ENCODE data around the gene ARPC1A.
"Not testable (repeated sequence)": the region's sequence is repeated elsewhere in the genome, so short reads cannot be mapped to it uniquely, and the experiment has no call there.

Gene ARPC1A

GRCh38 chr7:99289185-99289584 is 36.5 kb upstream of the ARPC1A start:
- no peak overlapping the region for H4K8ac ChIP-seq (ENCODE audit: low read depth, low read length)
- H2BK15ac ChIP-seq (ENCODE audit: low read length): no peak overlapping the region
- H3K9ac ChIP-seq (ENCODE audit: low read depth, low read length, poor library complexity): peak overlapping the region; percentile 30
- H2BK12ac ChIP-seq (ENCODE audit: low read length): no peak overlapping the region
- no peak overlapping the region for H2AK5ac ChIP-seq (ENCODE audit: low read depth, low read length)
- no peak overlapping the region for H3K4me3 ChIP-seq (ENCODE audit: low read length in 2 of 2)
- H3K36me3 ChIP-seq (replicated peaks in 1 of 2; ENCODE audit: control insufficient read depth in 2 of 2, insufficient read depth in 2 of 2, low read length in 2 of 2): no peaks in the 10 kb centered on the region
- no peak overlapping the region for H2BK120ac ChIP-seq (ENCODE audit: low read depth, low read length)
- H3K79me1 ChIP-seq (ENCODE audit: low read depth, low read length): no peaks in the 10 kb centered on the region
- no peaks in the 10 kb centered on the region for H3K27me3 ChIP-seq (ENCODE audit: control insufficient read depth in 3 of 3, insufficient read depth in 3 of 3, low read depth in 1 of 3, low read length in 3 of 3)
- WGBS, 2 donors (ENCODE audit: extremely low coverage in 2 of 2, insufficient read length in 2 of 2, insufficient replicate concordance in 1 of 2): no CpG with 5 or more reads among the region's 9 CpGs
- no peak overlapping the region for H3K27ac ChIP-seq (replicated peaks; ENCODE audit: low read length)
- H4K91ac ChIP-seq (ENCODE audit: low read depth, low read length, poor library complexity): no peak overlapping the region
- no peak for DNase-seq (ENCODE audit: low spot score)
- no peak overlapping the region for H3K14ac ChIP-seq (ENCODE audit: low read length)
- H3K9me3 ChIP-seq (replicated peaks in 1 of 2; ENCODE audit: control insufficient read depth in 2 of 2, insufficient read depth in 1 of 2, low read depth in 1 of 2, low read length in 2 of 2): no peaks in the 10 kb centered on the region
- H2BK5ac ChIP-seq (ENCODE audit: low read length): no peak overlapping the region
- H2AFZ ChIP-seq (ENCODE audit: low read length): no peak overlapping the region
- no peaks in the 10 kb centered on the region for H3K4me1 ChIP-seq (ENCODE audit: control insufficient read depth in 2 of 2, insufficient read depth in 1 of 2, low read depth in 1 of 2, low read length in 2 of 2)
- peak overlapping the region; percentile 52 for H3K18ac ChIP-seq (ENCODE audit: low read length)
- no peak overlapping the region for H3K4ac ChIP-seq (ENCODE audit: low read length)
- no peak overlapping the region for H3K4me2 ChIP-seq (ENCODE audit: insufficient read depth, low read length, poor library complexity, severe bottlenecking)
- H3K23ac ChIP-seq (ENCODE audit: low read depth, low read length, poor library complexity): no peak overlapping the region

- not testable (repeated sequence) for H2BK120ac ChIP-seq (ENCODE audit: low read depth, low read length); H3K4me1 ChIP-seq (ENCODE audit: control insufficient read depth in 2 of 2, insufficient read depth in 1 of 2, low read depth in 1 of 2, low read length in 2 of 2); H3K14ac ChIP-seq (ENCODE audit: low read length); DNase-seq (ENCODE audit: low spot score); H3K36me3 ChIP-seq (replicated peaks in 1 of 2; ENCODE audit: control insufficient read depth in 2 of 2, insufficient read depth in 2 of 2, low read length in 2 of 2); H3K9me3 ChIP-seq (replicated peaks in 1 of 2; ENCODE audit: control insufficient read depth in 2 of 2, insufficient read depth in 1 of 2, low read depth in 1 of 2, low read length in 2 of 2); H3K4me2 ChIP-seq (ENCODE audit: insufficient read depth, low read length, poor library complexity, severe bottlenecking); H3K4ac ChIP-seq (ENCODE audit: low read length); H3K27ac ChIP-seq (replicated peaks; ENCODE audit: low read length); H2AK5ac ChIP-seq (ENCODE audit: low read depth, low read length); H2BK12ac ChIP-seq (ENCODE audit: low read length); H2BK5ac ChIP-seq (ENCODE audit: low read length); H4K8ac ChIP-seq (ENCODE audit: low read depth, low read length); H3K18ac ChIP-seq (ENCODE audit: low read length); H4K91ac ChIP-seq (ENCODE audit: low read depth, low read length, poor library complexity); H2AFZ ChIP-seq (ENCODE audit: low read length); H3K79me1 ChIP-seq (ENCODE audit: low read depth, low read length); H3K9ac ChIP-seq (ENCODE audit: low read depth, low read length, poor library complexity); H2BK15ac ChIP-seq (ENCODE audit: low read length); H3K4me3 ChIP-seq (ENCODE audit: low read length in 2 of 2); H3K23ac ChIP-seq (ENCODE audit: low read depth, low read length, poor library complexity); H3K27me3 ChIP-seq (ENCODE audit: control insufficient read depth in 3 of 3, insufficient read depth in 3 of 3, low read depth in 1 of 3, low read length in 3 of 3)
- WGBS, 2 donors (ENCODE audit: extremely low coverage in 2 of 2, insufficient read length in 2 of 2, insufficient replicate concordance in 1 of 2): no CpG with 5 or more reads among the region's 3 CpGs
These were observed 35.5 kb upstream of the ARPC1A start for GRCh38 chr7:99290148-99290547.

GRCh38 chr7:99290980-99291607 is 34.6 kb upstream of the ARPC1A start:
- no peak overlapping the region for H3K27ac ChIP-seq (replicated peaks; ENCODE audit: low read length)
- H3K18ac ChIP-seq (ENCODE audit: low read length): no peak overlapping the region
- no peak overlapping the region for H3K23ac ChIP-seq (ENCODE audit: low read depth, low read length, poor library complexity)
- H3K4me3 ChIP-seq (ENCODE audit: low read length in 2 of 2): no peak overlapping the region
- DNase-seq (ENCODE audit: low spot score): no peak
- H4K91ac ChIP-seq (ENCODE audit: low read depth, low read length, poor library complexity): no peak overlapping the region
- H2BK12ac ChIP-seq (ENCODE audit: low read length): no peak overlapping the region
- no peaks in the 10 kb centered on the region for H3K36me3 ChIP-seq (replicated peaks in 1 of 2; ENCODE audit: control insufficient read depth in 2 of 2, insufficient read depth in 2 of 2, low read length in 2 of 2)
- WGBS, 2 donors (ENCODE audit: extremely low coverage in 2 of 2, insufficient read length in 2 of 2, insufficient replicate concordance in 1 of 2): no CpG with 5 or more reads among the region's 10 CpGs
- no peaks in the 10 kb centered on the region for H3K9me3 ChIP-seq (replicated peaks in 1 of 2; ENCODE audit: control insufficient read depth in 2 of 2, insufficient read depth in 1 of 2, low read depth in 1 of 2, low read length in 2 of 2)
- no peak overlapping the region for H3K4ac ChIP-seq (ENCODE audit: low read length)
- H3K14ac ChIP-seq (ENCODE audit: low read length): no peak overlapping the region
- no peaks in the 10 kb centered on the region for H3K27me3 ChIP-seq (ENCODE audit: control insufficient read depth in 3 of 3, insufficient read depth in 3 of 3, low read depth in 1 of 3, low read length in 3 of 3)
- no peak overlapping the region for H2BK120ac ChIP-seq (ENCODE audit: low read depth, low read length)
- no peak overlapping the region for H2AFZ ChIP-seq (ENCODE audit: low read length)
- no peaks in the 10 kb centered on the region for H3K79me1 ChIP-seq (ENCODE audit: low read depth, low read length)
- no peak overlapping the region for H3K9ac ChIP-seq (ENCODE audit: low read depth, low read length, poor library complexity)
- no peak overlapping the region for H2BK15ac ChIP-seq (ENCODE audit: low read length)
- H3K4me2 ChIP-seq (ENCODE audit: insufficient read depth, low read length, poor library complexity, severe bottlenecking): no peak overlapping the region
- H3K4me1 ChIP-seq (ENCODE audit: control insufficient read depth in 2 of 2, insufficient read depth in 1 of 2, low read depth in 1 of 2, low read length in 2 of 2): no peaks in the 10 kb centered on the region
- no peak overlapping the region for H2AK5ac ChIP-seq (ENCODE audit: low read depth, low read length)
- H2BK5ac ChIP-seq (ENCODE audit: low read length): no peak overlapping the region
- no peak overlapping the region for H4K8ac ChIP-seq (ENCODE audit: low read depth, low read length)

DNA sequence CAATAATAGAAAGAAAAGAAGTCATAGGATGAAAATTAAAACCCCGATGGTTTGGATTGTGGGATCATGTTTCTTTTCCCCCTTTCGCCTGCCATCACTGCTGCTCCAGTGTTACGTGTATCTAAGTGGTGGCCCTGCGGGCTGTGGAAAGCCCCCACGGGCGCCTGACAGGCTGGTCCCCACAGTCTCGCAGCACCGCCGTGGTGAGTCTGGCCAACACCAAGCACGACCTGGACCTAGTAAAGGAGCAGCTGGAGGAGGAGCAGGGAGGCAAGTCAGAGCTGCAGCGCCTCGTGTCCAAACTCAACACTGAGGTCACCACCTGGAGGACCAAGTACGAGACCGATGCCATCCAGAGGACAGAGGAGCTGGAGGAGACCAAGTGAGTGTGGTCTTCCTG is 33.6 kb upstream of the ARPC1A start:
- H4K8ac ChIP-seq (ENCODE audit: low read depth, low read length): no peak overlapping the region
- no peak overlapping the region for H2AFZ ChIP-seq (ENCODE audit: low read length)
- no peak overlapping the region for H3K4me3 ChIP-seq (ENCODE audit: low read length in 2 of 2)
- H2BK12ac ChIP-seq (ENCODE audit: low read length): no peak overlapping the region
- H3K23ac ChIP-seq (ENCODE audit: low read depth, low read length, poor library complexity): peak overlapping the region; percentile 52
- H3K9ac ChIP-seq (ENCODE audit: low read depth, low read length, poor library complexity): peak overlapping the region; percentile 12
- H3K79me1 ChIP-seq (ENCODE audit: low read depth, low read length): no peaks in the 10 kb centered on the region
- DNase-seq (ENCODE audit: low spot score): no peak
- H4K91ac ChIP-seq (ENCODE audit: low read depth, low read length, poor library complexity): no peak overlapping the region
- H3K14ac ChIP-seq (ENCODE audit: low read length): no peak overlapping the region
- WGBS, 2 donors (ENCODE audit: extremely low coverage in 2 of 2, insufficient read length in 2 of 2, insufficient replicate concordance in 1 of 2): no CpG with 5 or more reads among the region's 14 CpGs
- no peaks in the 10 kb centered on the region for H3K4me1 ChIP-seq (ENCODE audit: control insufficient read depth in 2 of 2, insufficient read depth in 1 of 2, low read depth in 1 of 2, low read length in 2 of 2)
- H3K18ac ChIP-seq (ENCODE audit: low read length): no peak overlapping the region
- H2BK5ac ChIP-seq (ENCODE audit: low read length): no peak overlapping the region
- no peak overlapping the region for H3K4ac ChIP-seq (ENCODE audit: low read length)
- no peaks in the 10 kb centered on the region for H3K27me3 ChIP-seq (ENCODE audit: control insufficient read depth in 3 of 3, insufficient read depth in 3 of 3, low read depth in 1 of 3, low read length in 3 of 3)
- no peaks in the 10 kb centered on the region for H3K9me3 ChIP-seq (replicated peaks in 1 of 2; ENCODE audit: control insufficient read depth in 2 of 2, insufficient read depth in 1 of 2, low read depth in 1 of 2, low read length in 2 of 2)
- H2AK5ac ChIP-seq (ENCODE audit: low read depth, low read length): no peak overlapping the region
- no peak overlapping the region for H2BK15ac ChIP-seq (ENCODE audit: low read length)
- H3K36me3 ChIP-seq (replicated peaks in 1 of 2; ENCODE audit: control insufficient read depth in 2 of 2, insufficient read depth in 2 of 2, low read length in 2 of 2): no peaks in the 10 kb centered on the region
- no peak overlapping the region for H3K4me2 ChIP-seq (ENCODE audit: insufficient read depth, low read length, poor library complexity, severe bottlenecking)
- H2BK120ac ChIP-seq (ENCODE audit: low read depth, low read length): no peak overlapping the region
- H3K27ac ChIP-seq (replicated peaks; ENCODE audit: low read length): no peak overlapping the region
